Measurements from ENCODE around the gene FAM72D.
"Not testable (repeated sequence)": the region's sequence is repeated elsewhere in the genome, so short reads cannot be mapped to it uniquely, and the experiment has no call there.

Gene FAM72D

GRCh38 chr1:145095284-145096057 is at the start of gene FAM72D, which contains the start of gene SRGAP2B:
Gene FAM72D (plus strand): TSS chr1:145095974. CDS start chr1:145096848, 874 bp downstream.
Gene SRGAP2B (minus strand): TSS chr1:145095328. CDS start chr1:145092901, 2,427 bp downstream.
- peak; percentile 100 for FAIRE-seq

GRCh38 chr1:145047553-145047952 is 48.2 kb upstream of the FAM72D start:
- FAIRE-seq = not testable (repeated sequence)

GRCh38 chr1:145048181-145048856 is 47.5 kb upstream of the FAM72D start:
- FAIRE-seq = not testable (repeated sequence)

- not testable (repeated sequence) for FAIRE-seq
These were observed 43.6 kb upstream of the FAM72D start for GRCh38 chr1:145052019-145052776.

- FAIRE-seq = not testable (repeated sequence)
These were observed 42.3 kb upstream of the FAM72D start for GRCh38 chr1:145053428-145053827.

GRCh38 chr1:145055217-145055760 is 40.5 kb upstream of the FAM72D start:
- not testable (repeated sequence) for FAIRE-seq

GRCh38 chr1:145058184-145058583 is 37.6 kb upstream of the FAM72D start:
- not testable (repeated sequence) for FAIRE-seq

- not testable (repeated sequence) for FAIRE-seq
These were observed 32.5 kb upstream of the FAM72D start for GRCh38 chr1:145063285-145063684.

GRCh38 chr1:145063941-145064648 is 31.7 kb upstream of the FAM72D start:
- FAIRE-seq = not testable (repeated sequence)

- not testable (repeated sequence) for FAIRE-seq
These were observed 30.5 kb upstream of the FAM72D start for GRCh38 chr1:145065194-145065826.

GRCh38 chr1:145066486-145066885 is 29.3 kb upstream of the FAM72D start:
- not testable (repeated sequence) for FAIRE-seq

- not testable (repeated sequence) for FAIRE-seq
These were observed 24.2 kb upstream of the FAM72D start for GRCh38 chr1:145071569-145071968.

GRCh38 chr1:145074021-145074559 is 21.7 kb upstream of the FAM72D start:
- not testable (repeated sequence) for FAIRE-seq

GRCh38 chr1:145076877-145077276 is 18.9 kb upstream of the FAM72D start:
- FAIRE-seq = not testable (repeated sequence)

GRCh38 chr1:145077872-145078786 is 17.6 kb upstream of the FAM72D start:
- FAIRE-seq = not testable (repeated sequence)

GRCh38 chr1:145078787-145079370 is 16.9 kb upstream of the FAM72D start:
- not testable (repeated sequence) for FAIRE-seq

- FAIRE-seq = not testable (repeated sequence)
These were observed 16.0 kb upstream of the FAM72D start for GRCh38 chr1:145079737-145080136.

- not testable (repeated sequence) for FAIRE-seq
These were observed 15.6 kb upstream of the FAM72D start for GRCh38 chr1:145080193-145080592.

- FAIRE-seq = not testable (repeated sequence)
These were observed 13.1 kb upstream of the FAM72D start for GRCh38 chr1:145082483-145083255.
